NB4 (cell line): ENCODE data around the gene CNTNAP2.

ENCODE experiments used
- DNase-seq: peaks from one replicate; pipeline ENCODE4 v3.0.0; 2010; ENCODE audit warnings: low read depth
- H3K4me3 ChIP-seq: one replicate; pipeline ENCODE4 v1.5.1; 2011; ENCODE audit warnings: mild to moderate bottlenecking, low read depth, low read length, moderate library complexity
- MYC ChIP-seq: IDR thresholded peaks from 2 replicates; pipeline ENCODE4 v1.6.1; 2011; ENCODE audit warnings: low read depth, low read length
- POLR2A ChIP-seq: IDR thresholded peaks from 2 replicates; pipeline ENCODE4 v1.6.1; 2011; ENCODE audit warnings: mild to moderate bottlenecking; ENCODE audit not compliant: insufficient read length; ENCODE audit errors: extremely low read depth
- TF ChIP-seq, protein P1 (sequence below): IDR thresholded peaks from 2 replicates; pipeline ENCODE4 v1.6.1; 2011; ENCODE audit warnings: low read depth, low read length
- TF ChIP-seq, protein P2 (sequence below): IDR thresholded peaks from one replicate; pipeline ENCODE4 v1.5.1; 2012; ENCODE audit warnings: low read depth, low read length

Gene CNTNAP2

DNA sequence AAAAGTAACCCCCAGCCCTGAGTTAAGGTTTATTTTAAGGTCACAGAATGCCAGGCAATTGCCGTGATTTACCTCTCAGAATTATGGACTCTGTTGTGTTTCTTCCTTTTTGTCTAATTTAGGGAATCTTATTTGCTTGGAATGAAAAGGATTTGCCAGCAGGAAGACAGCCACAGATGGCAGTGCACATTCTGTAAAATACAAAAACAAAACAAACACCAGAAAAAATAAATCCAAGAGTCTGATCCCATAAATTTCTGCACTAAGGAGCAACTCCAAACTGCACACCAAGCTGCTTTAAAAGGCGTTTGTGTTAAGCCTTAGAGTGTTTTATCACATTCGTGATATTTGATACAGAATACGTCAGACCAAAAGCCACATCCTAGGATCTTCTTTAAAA, 2275.0 kb downstream of the CNTNAP2 start:
- H3K4me3 ChIP-seq = no peak overlapping the region
- TF ChIP-seq MYC (no peak), POLR2A (no peak)
- TF ChIP-seq, protein P1, sequence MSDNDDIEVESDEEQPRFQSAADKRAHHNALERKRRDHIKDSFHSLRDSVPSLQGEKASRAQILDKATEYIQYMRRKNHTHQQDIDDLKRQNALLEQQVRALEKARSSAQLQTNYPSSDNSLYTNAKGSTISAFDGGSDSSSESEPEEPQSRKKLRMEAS = no peak
- TF ChIP-seq, protein P2, sequence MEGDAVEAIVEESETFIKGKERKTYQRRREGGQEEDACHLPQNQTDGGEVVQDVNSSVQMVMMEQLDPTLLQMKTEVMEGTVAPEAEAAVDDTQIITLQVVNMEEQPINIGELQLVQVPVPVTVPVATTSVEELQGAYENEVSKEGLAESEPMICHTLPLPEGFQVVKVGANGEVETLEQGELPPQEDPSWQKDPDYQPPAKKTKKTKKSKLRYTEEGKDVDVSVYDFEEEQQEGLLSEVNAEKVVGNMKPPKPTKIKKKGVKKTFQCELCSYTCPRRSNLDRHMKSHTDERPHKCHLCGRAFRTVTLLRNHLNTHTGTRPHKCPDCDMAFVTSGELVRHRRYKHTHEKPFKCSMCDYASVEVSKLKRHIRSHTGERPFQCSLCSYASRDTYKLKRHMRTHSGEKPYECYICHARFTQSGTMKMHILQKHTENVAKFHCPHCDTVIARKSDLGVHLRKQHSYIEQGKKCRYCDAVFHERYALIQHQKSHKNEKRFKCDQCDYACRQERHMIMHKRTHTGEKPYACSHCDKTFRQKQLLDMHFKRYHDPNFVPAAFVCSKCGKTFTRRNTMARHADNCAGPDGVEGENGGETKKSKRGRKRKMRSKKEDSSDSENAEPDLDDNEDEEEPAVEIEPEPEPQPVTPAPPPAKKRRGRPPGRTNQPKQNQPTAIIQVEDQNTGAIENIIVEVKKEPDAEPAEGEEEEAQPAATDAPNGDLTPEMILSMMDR = no peak
- DNase-seq = no peak

DNA sequence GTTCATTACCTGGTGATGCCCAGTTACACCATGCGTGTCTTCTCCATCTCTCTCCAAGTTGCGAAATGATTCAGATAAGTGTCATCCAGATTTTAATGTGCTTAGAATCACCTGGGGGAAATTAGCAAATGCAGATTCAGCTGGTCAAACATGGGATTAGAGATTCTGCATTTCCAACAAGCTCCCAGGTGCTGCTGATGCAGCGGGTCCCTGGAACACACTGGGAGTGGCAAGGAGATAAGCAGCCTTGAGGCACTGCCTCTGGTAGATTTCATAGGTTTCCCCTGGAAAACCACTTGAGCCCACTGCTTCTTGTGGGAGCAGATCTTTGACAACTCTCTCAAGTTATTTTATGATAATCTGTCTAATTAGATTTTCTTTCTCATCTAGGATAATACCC, 2278.0 kb downstream of the CNTNAP2 start:
- H3K4me3 ChIP-seq = no peak overlapping the region
- DNase-seq = no peak
- TF ChIP-seq MYC = no peak
- TF ChIP-seq POLR2A = no peak
- TF ChIP-seq, protein P1 = no peak
- TF ChIP-seq, protein P2 = no peak

DNA sequence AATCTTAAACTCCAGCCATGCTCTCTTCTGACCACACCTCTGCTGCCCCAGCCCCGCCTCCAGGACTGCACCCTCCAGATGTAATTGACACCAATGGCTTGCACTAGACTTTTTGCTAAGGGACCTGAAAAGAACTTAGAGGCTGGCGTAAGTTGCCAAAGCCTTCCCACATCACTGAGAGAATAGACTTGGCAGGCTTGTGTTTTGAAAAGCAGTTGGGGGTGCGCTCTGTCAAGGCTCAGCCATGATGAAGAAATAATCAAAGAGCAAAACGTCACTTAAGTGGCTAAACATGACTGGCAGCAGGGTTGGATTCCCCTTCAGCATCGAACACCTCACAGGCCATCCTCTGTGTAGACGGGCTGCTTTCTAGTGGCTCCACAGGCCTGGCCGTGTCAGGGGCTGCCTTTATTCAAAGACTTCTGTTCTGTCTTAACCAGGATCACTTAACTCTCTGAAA, 2278.8 kb downstream of the CNTNAP2 start:
- TF ChIP-seq POLR2A = no peak
- no peak for DNase-seq
- H3K4me3 ChIP-seq = no peak overlapping the region

DNA sequence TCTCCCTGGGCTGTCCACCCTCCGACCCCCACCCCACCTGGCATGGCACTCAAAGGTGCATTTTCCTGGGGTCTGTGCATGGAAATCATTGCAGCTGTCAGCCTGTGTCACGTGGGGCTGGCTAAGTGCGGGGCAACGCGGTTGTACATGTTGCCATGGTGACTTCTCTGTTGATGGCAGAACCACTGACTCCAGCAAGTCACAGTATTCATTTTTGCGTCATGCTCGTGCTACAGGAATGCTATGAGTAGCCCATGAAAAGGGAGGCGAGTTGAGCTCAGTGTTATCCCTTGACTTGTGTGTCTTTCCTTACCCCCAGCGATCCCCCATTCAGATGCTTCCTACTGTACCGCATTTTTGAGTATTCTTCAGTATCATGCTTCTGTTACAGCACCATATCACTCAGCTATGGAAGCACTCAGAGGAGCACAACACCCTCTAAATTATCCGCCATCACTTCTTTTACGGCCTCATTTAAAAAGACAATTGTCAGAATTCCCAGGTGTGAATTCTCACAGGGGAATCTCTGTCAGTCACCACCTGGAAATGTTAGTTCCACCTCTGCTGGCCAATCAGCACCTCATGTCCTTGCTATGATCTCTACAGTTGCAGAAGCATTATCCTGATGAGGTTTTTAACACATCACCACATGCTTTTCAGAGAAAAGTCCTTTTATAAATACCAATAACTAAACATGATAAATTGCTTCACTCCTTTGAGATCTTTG, 2279.6 kb downstream of the CNTNAP2 start:
- no peak for DNase-seq
- no peak for TF ChIP-seq POLR2A
- TF ChIP-seq MYC = no peak
- TF ChIP-seq, protein P2 = no peak
- TF ChIP-seq, protein P1 = no peak
- no peak overlapping the region for H3K4me3 ChIP-seq

DNA sequence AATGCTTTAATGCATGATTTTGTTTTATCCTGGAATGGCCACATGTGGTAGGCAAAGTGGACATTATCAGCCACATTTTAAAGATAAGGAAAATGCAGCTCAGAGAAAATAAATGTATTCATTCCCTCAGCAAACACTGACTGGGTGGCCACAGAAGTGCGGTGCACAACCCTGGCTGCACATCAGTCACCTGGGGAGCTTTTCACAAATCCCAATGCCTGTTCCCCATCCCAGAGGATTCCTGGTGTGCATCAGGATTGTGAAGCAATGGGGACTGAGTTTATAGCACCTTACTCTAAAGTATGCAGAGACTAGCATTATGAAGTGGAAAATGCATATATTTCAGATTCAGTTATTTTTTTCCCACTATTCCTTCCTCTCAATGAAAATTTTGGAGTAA, 2280.5 kb downstream of the CNTNAP2 start:
- no peak overlapping the region for H3K4me3 ChIP-seq
- TF ChIP-seq, protein P1 = no peak
- TF ChIP-seq MYC = no peak
- TF ChIP-seq, protein P2 = no peak
- no peak for TF ChIP-seq POLR2A
- no peak for DNase-seq

DNA sequence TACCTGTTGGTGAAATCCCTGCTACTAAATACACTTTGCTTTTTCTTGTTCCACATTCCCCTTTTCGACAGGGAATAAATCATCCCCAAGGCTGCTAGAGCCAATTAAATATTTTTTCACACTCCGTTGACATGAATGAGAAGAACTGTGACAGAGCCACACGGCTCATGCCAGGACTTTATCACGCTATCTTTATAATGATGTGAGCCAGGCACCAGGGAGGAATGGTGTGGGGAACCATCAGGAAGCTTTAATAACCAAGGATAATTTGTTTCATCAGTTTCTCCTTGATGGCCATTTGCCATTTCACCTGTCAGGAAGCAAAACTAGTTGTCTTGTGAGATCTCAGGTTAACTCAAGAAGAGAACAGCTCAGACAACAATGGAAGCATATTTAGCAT, 2280.9 kb downstream of the CNTNAP2 start:
- TF ChIP-seq, protein P1 = no peak
- no peak for TF ChIP-seq MYC
- no peak for TF ChIP-seq POLR2A
- TF ChIP-seq, protein P2 = no peak
- no peak for DNase-seq
- no peak overlapping the region for H3K4me3 ChIP-seq
